Esophagus squamous epithelium (tissue), 5 donors: Measurements from ENCODE around the gene PLCE1. TPM values are rescaled to one million over a fixed set of nuclear protein-coding genes. Genes with fewer than 3 reads are reported as not detected.

Source experiments
- DNase-seq: peaks from one replicate; lab custom pipeline; 2025; lab: John Stamatoyannopoulos, UW
- H3K27ac ChIP-seq, 4 donors: fragments of 200-600 bp; sonication (generic); one replicate each; pipeline ENCODE4 v1.5.1; 2016 to 2019; ENCODE audit warnings: mild to moderate bottlenecking in 1 of 4
- H3K27me3 ChIP-seq, 4 donors: fragments of 200-600 bp; sonication (generic); 1 replicate in 3 of 4; 2 replicates in 1 of 4; pipeline versions ENCODE4 v1.5.1 to v1.6.0; 2017 to 2021; ENCODE audit warnings: antibody characterized with exemption in 1 of 4
- H3K36me3 ChIP-seq, 3 donors: fragments of 200-600 bp; sonication (generic); one replicate each; pipeline ENCODE4 v1.5.1; 2016 to 2019
- H3K4me1 ChIP-seq, 3 donors: fragments of 200-600 bp; sonication (generic); one replicate each; pipeline ENCODE4 v1.5.1; 2017 to 2019
- H3K4me3 ChIP-seq, 4 donors: fragments of 200-600 bp; sonication (generic); 1 replicate in 3 of 4; 2 replicates in 1 of 4; pipeline ENCODE4 v1.5.1; 2016 to 2019; ENCODE audit warnings: mild to moderate bottlenecking in 2 of 4, moderate library complexity in 1 of 4
- H3K9me3 ChIP-seq, 3 donors: fragments of 200-600 bp; sonication (generic); one replicate each; pipeline ENCODE4 v1.5.1; 2016 to 2019
- CTCF ChIP-seq, 6 experiments: fragments of 450-650 bp in 4 of 6; fragments of 200-600 bp in 2 of 6; sonication (generic) in 2 of 6; IDR thresholded peaks; one replicate each; pipeline ENCODE4 v1.5.1; 2016 to 2019; ENCODE audit warnings: antibody characterized with exemption in 6 of 6, mild to moderate bottlenecking in 4 of 6, moderate library complexity in 4 of 6
- POLR2A ChIP-seq, 4 donors: fragments of 450-650 bp; IDR thresholded peaks; one replicate each; pipeline ENCODE4 v1.6.1; 2017; ENCODE audit warnings: antibody characterized with exemption in 4 of 4, mild to moderate bottlenecking in 4 of 4, moderate library complexity in 3 of 4
- WGBS, 2 donors: methylation state at CpG; one replicate each; pipeline ENCODE4 v1.1.5; 2018; 5-methylcytosine and 5-hydroxymethylcytosine counted together
- intact Hi-C: fragments of 100-400 bp; cut with DNase I; formaldehyde crosslinking; loops from one replicate; pipeline ENCODE4 v1.15.0; 2022
- total RNA-seq, 4 donors: library from RNA; depleted of rRNA; stranded (reverse); fragments of >200 nt; gene quantifications; one replicate each; pipeline ENCODE4 v1.1.0, GENCODE V29; 2016
- donor health status: DM: yes; HTN: yes; CAD: no.

Gene PLCE1
- total RNA-seq, 4 donors from 2014 or later, result 1.8 to 3.6 (median 3.1) TPM

- Histone ChIP-seq H3K9me3 (no peaks in the 10 kb centered on the region), H3K4me3 (peak overlapping the region; percentile 39 to 74 (median 62)), H3K36me3 (no peaks in the 10 kb centered on the region), H3K27ac (peak overlapping the region in 2 of 4 donors; percentile 50 to 58), H3K4me1 (peaks cover 0 to 37% (median 2%) of the 10 kb centered on the region in 3 donors), H3K27me3 (peaks cover 0 to 71% (median 0%) of the 10 kb centered on the region in 4 donors)
- no peak for DNase-seq
- WGBS, 2 donors, result 25 to 32% methylated on average over 4 of the region's 25 CpGs
- TF ChIP-seq CTCF (IDR thresholded peaks at IDR 0.05) (no peak), POLR2A (IDR thresholded peaks at IDR 0.05) (no peak)
- intact Hi-C loops, result no loop called here
Measured at GRCh38 chr10:93993414-93993781, 333 bp upstream of the PLCE1 start.

- Histone ChIP-seq H3K4me3 (peak overlapping the region; percentile 39 to 74 (median 62)), H3K36me3 (no peaks in the 10 kb centered on the region), H3K9me3 (no peaks in the 10 kb centered on the region), H3K27me3 (peaks cover 0 to 65% (median 0%) of the 10 kb centered on the region in 4 donors), H3K27ac (peak overlapping the region in 3 of 4 donors; percentile 38 to 58 (median 50)), H3K4me1 (peaks cover 0 to 39% (median 2%) of the 10 kb centered on the region in 3 donors)
- 33 to 35% methylated on average over 9 to 10 of the region's 12 CpGs for WGBS, 2 donors
- intact Hi-C loops, result no loop called here
- no peak for TF ChIP-seq CTCF (IDR thresholded peaks at IDR 0.05)
- no peak for TF ChIP-seq POLR2A (IDR thresholded peaks at IDR 0.05)
- no peak for DNase-seq
Measured at GRCh38 chr10:93994438-93994801, 689 bp downstream of the PLCE1 start.

GRCh38 chr10:93995182-93995581, 1.5 kb downstream of the PLCE1 start:
- Histone ChIP-seq H3K4me1 (peaks cover 0 to 43% (median 2%) of the 10 kb centered on the region in 3 donors), H3K27ac (no peak overlapping the region), H3K36me3 (no peaks in the 10 kb centered on the region), H3K27me3 (peaks cover 0 to 62% (median 0%) of the 10 kb centered on the region in 4 donors), H3K9me3 (no peaks in the 10 kb centered on the region), H3K4me3 (peak overlapping the region in 1 of 4 donors; percentile 74)
- intact Hi-C loops, result no loop called here
- WGBS, 2 donors, result 80 to 96% methylated on average over 1 of the region's 1 CpG
- no peak for DNase-seq
- no peak for TF ChIP-seq POLR2A (IDR thresholded peaks at IDR 0.05)
- TF ChIP-seq CTCF (IDR thresholded peaks at IDR 0.05), result no peak

GRCh38 chr10:93995598-93996271, 2.0 kb downstream of the PLCE1 start:
- no peak for TF ChIP-seq CTCF (IDR thresholded peaks at IDR 0.05)
- no peak for TF ChIP-seq POLR2A (IDR thresholded peaks at IDR 0.05)
- Histone ChIP-seq H3K27ac (no peak overlapping the region), H3K4me3 (no peak overlapping the region), H3K9me3 (no peaks in the 10 kb centered on the region), H3K27me3 (peaks cover 0 to 56% (median 0%) of the 10 kb centered on the region in 4 donors), H3K4me1 (peaks cover 0 to 43% (median 2%) of the 10 kb centered on the region in 3 donors), H3K36me3 (no peaks in the 10 kb centered on the region)
- no peak for DNase-seq
- intact Hi-C loops, result no loop called here
- whole genome bisulfite sequencing, 2 donors, result 86 to 88% methylated on average over 10 of the region's 10 CpGs

GRCh38 chr10:93996551-93996950, 2.8 kb downstream of the PLCE1 start:
- TF ChIP-seq CTCF (IDR thresholded peaks at IDR 0.05), result no peak
- no peak for TF ChIP-seq POLR2A (IDR thresholded peaks at IDR 0.05)
- H3K27me3 ChIP-seq, result peaks cover 0 to 48% (median 0%) of the 10 kb centered on the region in 4 donors
- intact Hi-C loops, result no loop called here
- H3K4me3 ChIP-seq, result no peak overlapping the region
- no peak overlapping the region for H3K27ac ChIP-seq
- DNase-seq, result no peak
- H3K36me3 ChIP-seq, result no peaks in the 10 kb centered on the region
- peaks cover 0 to 37% (median 2%) of the 10 kb centered on the region in 3 donors for H3K4me1 ChIP-seq
- no peaks in the 10 kb centered on the region for H3K9me3 ChIP-seq
- 85 to 86% methylated on average over 3 of the region's 3 CpGs for WGBS, 2 donors
